Testis (tissue), 2 donors: ENCODE results near the gene CUX1.

Experiments
- CTCF ChIP-seq, 3 experiments: fragments of 450-650 bp in 2 of 3; fragments of 200-600 bp in 1 of 3; sonication (generic) in 1 of 3; IDR thresholded peaks; one replicate each; pipeline ENCODE4 v1.5.1; 2016 to 2019; ENCODE audit warnings: antibody characterized with exemption in 3 of 3, mild to moderate bottlenecking in 2 of 3, moderate library complexity in 1 of 3
- POLR2A ChIP-seq: fragments of 450-650 bp; IDR thresholded peaks from one replicate; pipeline ENCODE4 v1.6.1; 2017; ENCODE audit warnings: antibody characterized with exemption, mild to moderate bottlenecking, moderate library complexity

DNA sequence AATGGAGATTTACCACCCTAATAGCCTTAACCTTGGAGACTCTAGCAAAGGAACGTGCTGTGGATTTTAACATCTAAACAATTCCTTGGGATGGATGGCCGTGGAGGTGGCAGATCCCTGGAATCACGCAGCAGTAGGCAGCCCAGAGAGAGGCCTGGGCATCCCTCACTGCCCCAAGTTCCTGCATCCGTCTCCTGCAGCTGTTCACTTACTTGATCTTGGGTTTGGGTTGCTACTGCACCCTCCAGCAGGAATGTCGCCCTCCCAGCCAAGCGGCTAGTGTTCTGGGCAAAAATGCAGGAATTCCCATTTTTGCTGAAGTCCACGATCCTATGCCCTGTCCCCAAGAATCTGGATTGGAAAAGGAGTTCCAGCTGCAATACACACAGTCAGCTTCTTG, 302.5 kb downstream of the CUX1 start:
- TF ChIP-seq CTCF (IDR thresholded peaks at IDR 0.05) (no peak), POLR2A (no peak)
